Esophagus muscularis mucosa (tissue), 4 donors: ENCODE measurements around the gene BFSP2. TPM values are rescaled to one million over a fixed set of nuclear protein-coding genes. Genes with fewer than 3 reads are reported as not detected.
A peak's percentile ranks its signal among the peaks of the same experiment; 100 is the strongest.

Experiments used
- DNase-seq: peaks from one replicate; pipeline ENCODE4 v3.0.0-alpha.2; 2017; ENCODE audit errors: extremely low spot score
- H3K27ac ChIP-seq, 4 donors: fragments of 200-600 bp; sonication (generic); replicated peaks in 1 of 4; 1 replicate in 3 of 4; 2 replicates in 1 of 4; pipeline ENCODE4 v1.5.1; 2016 to 2019; ENCODE audit warnings: mild to moderate bottlenecking in 1 of 4
- H3K27me3 ChIP-seq, 4 donors: fragments of 200-600 bp; sonication (generic); one replicate each; pipeline versions ENCODE4 v1.5.1 to v1.6.0; 2016 to 2019
- H3K36me3 ChIP-seq, 4 donors: fragments of 200-600 bp; sonication (generic); one replicate each; pipeline ENCODE4 v1.5.1; 2016 to 2019
- H3K4me1 ChIP-seq, 4 donors: fragments of 200-600 bp; sonication (generic); one replicate each; pipeline ENCODE4 v1.5.1; 2016 to 2019
- H3K4me3 ChIP-seq, 4 donors: fragments of 200-600 bp; sonication (generic); 1 replicate in 2 of 4; 2 replicates in 2 of 4; pipeline ENCODE4 v1.5.1; 2016 to 2019; ENCODE audit warnings: mild to moderate bottlenecking in 4 of 4, moderate library complexity in 1 of 4
- H3K9me3 ChIP-seq, 4 donors: fragments of 200-600 bp; sonication (generic); 1 replicate in 3 of 4; 2 replicates in 1 of 4; pipeline ENCODE4 v1.5.1; 2016 to 2019
- CTCF ChIP-seq, 3 experiments: fragments of 200-600 bp in 2 of 3; fragments of 450-650 bp in 1 of 3; sonication (generic) in 2 of 3; IDR thresholded peaks; one replicate each; pipeline ENCODE4 v1.5.1; 2017 to 2019; ENCODE audit warnings: antibody characterized with exemption in 3 of 3, mild to moderate bottlenecking in 2 of 3, moderate library complexity in 1 of 3
- EP300 ChIP-seq: sonication (generic); formaldehyde crosslinking; IDR thresholded peaks from one replicate; pipeline ENCODE4 v1.6.1; 2017; ENCODE audit warnings: antibody characterized with exemption
- POLR2A ChIP-seq: fragments of 450-650 bp; IDR thresholded peaks from one replicate; pipeline ENCODE4 v1.6.1; 2017; ENCODE audit warnings: antibody characterized with exemption, moderate library complexity, mild to moderate bottlenecking, low read depth
- POLR2AphosphoS5 ChIP-seq, 2 donors: sonication (generic); formaldehyde crosslinking; IDR thresholded peaks; one replicate each; pipeline ENCODE4 v1.6.1; 2017; ENCODE audit warnings: antibody characterized with exemption in 2 of 2
- WGBS: methylation state at CpG from one replicate; pipeline ENCODE4 v1.1.5; 2018; 5-methylcytosine and 5-hydroxymethylcytosine counted together
- intact Hi-C: fragments of 100-400 bp; cut with DNase I; formaldehyde crosslinking; loops from one replicate; pipeline ENCODE4 v1.15.1; 2023
- total RNA-seq, 4 donors: library from RNA; depleted of rRNA; stranded (reverse); fragments of >200 nt; gene quantifications; one replicate each; pipeline versions ENCODE4 v1.1.0 to v1.2.1, GENCODE V29; 2016

BFSP2 gene
- total RNA-seq, 4 donors from 2014 or later, result not detected

- Histone ChIP-seq H3K4me3 (no peak overlapping the region), H3K4me1 (no peaks in the 10 kb centered on the region), H3K27me3 (no peaks in the 10 kb centered on the region), H3K36me3 (no peaks in the 10 kb centered on the region), H3K9me3 (peaks cover 0 to 3% (median 0%) of the 10 kb centered on the region in 4 donors), H3K27ac (no peak overlapping the region)
- peak; percentile 66 for DNase-seq
- no peak for TF ChIP-seq EP300
- TF ChIP-seq CTCF (IDR thresholded peaks at IDR 0.05), result no peak
- TF ChIP-seq POLR2A, result no peak
- no peak for TF ChIP-seq POLR2AphosphoS5 (IDR thresholded peaks at IDR 0.05)
- 86% methylated on average over 5 of the region's 5 CpGs for WGBS
- intact Hi-C loops, result loop anchor here (2.0 kb wide), 1 partner anchor 89 kb away; no protein-coding TSS in a partner anchor
Observed at GRCh38 chr3:133489466-133490085, 89.7 kb downstream of the BFSP2 start.

GRCh38 chr3:133490468-133491351 lies 90.9 kb downstream of the BFSP2 start:
- 97% methylated on average over 9 of the region's 12 CpGs for WGBS
- intact Hi-C loops, result no loop called here
- H3K4me1 ChIP-seq, result no peaks in the 10 kb centered on the region
- no peaks in the 10 kb centered on the region for H3K27me3 ChIP-seq
- DNase-seq, result peak; percentile 78
- H3K4me3 ChIP-seq, result no peak overlapping the region
- no peaks in the 10 kb centered on the region for H3K9me3 ChIP-seq
- no peaks in the 10 kb centered on the region for H3K36me3 ChIP-seq
- no peak overlapping the region for H3K27ac ChIP-seq
- no peak for TF ChIP-seq CTCF (IDR thresholded peaks at IDR 0.05)
- TF ChIP-seq POLR2AphosphoS5 (IDR thresholded peaks at IDR 0.05), result no peak
- no peak for TF ChIP-seq POLR2A
- no peak for TF ChIP-seq EP300

GRCh38 chr3:133491481-133492059 lies 91.7 kb downstream of the BFSP2 start:
- Histone ChIP-seq H3K27me3 (no peaks in the 10 kb centered on the region), H3K36me3 (no peaks in the 10 kb centered on the region), H3K4me3 (no peak overlapping the region), H3K9me3 (no peaks in the 10 kb centered on the region), H3K4me1 (no peaks in the 10 kb centered on the region), H3K27ac (no peak overlapping the region)
- peak; percentile 57 for DNase-seq
- 72% methylated on average over 2 of the region's 3 CpGs for WGBS
- intact Hi-C loops, result no loop called here
- TF ChIP-seq POLR2AphosphoS5 (IDR thresholded peaks at IDR 0.05), result no peak
- no peak for TF ChIP-seq POLR2A
- TF ChIP-seq EP300, result no peak
- no peak for TF ChIP-seq CTCF (IDR thresholded peaks at IDR 0.05)

- 94% methylated on average over 5 of the region's 6 CpGs for WGBS
- no peaks in the 10 kb centered on the region for H3K9me3 ChIP-seq
- TF ChIP-seq POLR2AphosphoS5 (IDR thresholded peaks at IDR 0.05) (no peak), EP300 (no peak), POLR2A (no peak), CTCF (IDR thresholded peaks at IDR 0.05) (no peak)
- H3K36me3 ChIP-seq, result no peaks in the 10 kb centered on the region
- peak; percentile 84 for DNase-seq
- H3K27ac ChIP-seq, result no peak overlapping the region
- intact Hi-C loops, result no loop called here
- H3K27me3 ChIP-seq, result no peaks in the 10 kb centered on the region
- H3K4me1 ChIP-seq, result no peaks in the 10 kb centered on the region
- no peak overlapping the region for H3K4me3 ChIP-seq
Observed at GRCh38 chr3:133492159-133492741, 92.4 kb downstream of the BFSP2 start.
